HG02870 (cell line): ENCODE data around the gene ZNF688.
"Not testable (repeated sequence)": the region's sequence is repeated elsewhere in the genome, so short reads cannot be mapped to it uniquely, and the experiment has no call there.

Experiments
- ATAC-seq: cut with Tn5 transposase; IDR thresholded peaks from one replicate; pipeline ENCODE4 v1.9.1; 2021; ENCODE audit warnings: mild to moderate bottlenecking, moderate library complexity; ENCODE audit not compliant: unreplicated experiment

Gene ZNF688

GRCh38 chr16:30557957-30558788 lies 13.3 kb downstream of the ZNF688 start, which contains the start of gene ZNF764:
Gene ZNF764, minus strand, starts transcription at chr16:30558374. Its CDS starts 192 bp downstream, at chr16:30558182.
- peak; percentile 90 for ATAC-seq

GRCh38 chr16:30557707-30557956 lies 13.9 kb downstream of the ZNF688 start:
- no peak for ATAC-seq

- no peak for ATAC-seq
Observed at GRCh38 chr16:30556125-30556473, 15.4 kb downstream of the ZNF688 start.

- ATAC-seq: no peak
Observed at GRCh38 chr16:30555315-30556124, 16.0 kb downstream of the ZNF688 start.

- no peak for ATAC-seq
Observed at GRCh38 chr16:30554557-30555314, 16.8 kb downstream of the ZNF688 start.

GRCh38 chr16:30553393-30553899 lies 18.1 kb downstream of the ZNF688 start:
- ATAC-seq: no peak

GRCh38 chr16:30552956-30553355 lies 18.6 kb downstream of the ZNF688 start:
- no peak for ATAC-seq

- no peak for ATAC-seq
Observed at GRCh38 chr16:30551781-30552180, 19.7 kb downstream of the ZNF688 start.

GRCh38 chr16:30548416-30549253 lies 22.9 kb downstream of the ZNF688 start:
- no peak for ATAC-seq

- no peak for ATAC-seq
Observed at GRCh38 chr16:30546115-30546514, 25.4 kb downstream of the ZNF688 start.

GRCh38 chr16:30543067-30543466 lies 28.4 kb downstream of the ZNF688 start:
- no peak for ATAC-seq

- ATAC-seq: no peak
Observed at GRCh38 chr16:30541502-30542329, 29.8 kb downstream of the ZNF688 start.

GRCh38 chr16:30540916-30541464 lies 30.5 kb downstream of the ZNF688 start:
- not testable (repeated sequence) for ATAC-seq

- ATAC-seq: not testable (repeated sequence)
Observed at GRCh38 chr16:30539986-30540526, 31.5 kb downstream of the ZNF688 start.

GRCh38 chr16:30539000-30539964 lies 32.2 kb downstream of the ZNF688 start:
- no peak for ATAC-seq

- not testable (repeated sequence) for ATAC-seq
Observed at GRCh38 chr16:30536391-30537024, 35.0 kb downstream of the ZNF688 start.

- ATAC-seq: peak; percentile 41
Observed at GRCh38 chr16:30535777-30536190, 35.7 kb downstream of the ZNF688 start.
